Measurements from ENCODE around the gene FOXM1. TPM values are rescaled to one million over a fixed set of nuclear protein-coding genes. Genes with fewer than 3 reads are reported as not detected.
A peak's percentile ranks its signal among the peaks of the same experiment; 100 is the strongest.

FOXM1 gene, protein sequence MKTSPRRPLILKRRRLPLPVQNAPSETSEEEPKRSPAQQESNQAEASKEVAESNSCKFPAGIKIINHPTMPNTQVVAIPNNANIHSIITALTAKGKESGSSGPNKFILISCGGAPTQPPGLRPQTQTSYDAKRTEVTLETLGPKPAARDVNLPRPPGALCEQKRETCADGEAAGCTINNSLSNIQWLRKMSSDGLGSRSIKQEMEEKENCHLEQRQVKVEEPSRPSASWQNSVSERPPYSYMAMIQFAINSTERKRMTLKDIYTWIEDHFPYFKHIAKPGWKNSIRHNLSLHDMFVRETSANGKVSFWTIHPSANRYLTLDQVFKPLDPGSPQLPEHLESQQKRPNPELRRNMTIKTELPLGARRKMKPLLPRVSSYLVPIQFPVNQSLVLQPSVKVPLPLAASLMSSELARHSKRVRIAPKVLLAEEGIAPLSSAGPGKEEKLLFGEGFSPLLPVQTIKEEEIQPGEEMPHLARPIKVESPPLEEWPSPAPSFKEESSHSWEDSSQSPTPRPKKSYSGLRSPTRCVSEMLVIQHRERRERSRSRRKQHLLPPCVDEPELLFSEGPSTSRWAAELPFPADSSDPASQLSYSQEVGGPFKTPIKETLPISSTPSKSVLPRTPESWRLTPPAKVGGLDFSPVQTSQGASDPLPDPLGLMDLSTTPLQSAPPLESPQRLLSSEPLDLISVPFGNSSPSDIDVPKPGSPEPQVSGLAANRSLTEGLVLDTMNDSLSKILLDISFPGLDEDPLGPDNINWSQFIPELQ
- 32.6 and 35.3 TPM in 2 replicates for total RNA-seq (2013; cell fraction: nucleolus; rRNA removed)
- total RNA-seq (2014; rRNA removed) = 30.3 and 33.7 TPM in 2 replicates
- 28.0 and 28.9 TPM in 2 replicates for total RNA-seq (2014; rRNA removed; fragmentation: Illumina TruSeq; extraction: Trizol)
- total RNA-seq (2021) = 58.6 and 60.0 TPM in 2 replicates
- 16.5 TPM for polyA plus RNA-seq (2011; ENCODE audit: low read depth)
- 15.3 and 25.1 TPM in 2 replicates for polyA plus RNA-seq (2011; rRNA removed)
- polyA plus RNA-seq (2011; cell fraction: cytosol; rRNA removed) = 32.6 and 48.2 TPM in 2 replicates
- polyA plus RNA-seq (2011; cell fraction: nucleus; rRNA removed) = 42.6 and 56.1 TPM in 2 replicates
- polyA plus RNA-seq (2012) = 24.2 and 24.7 TPM in 2 replicates
- polyA plus RNA-seq (2014; fragmentation: Illumina TruSeq; extraction: Trizol) = 50.4 and 63.2 TPM in 2 replicates
- 10 to 100 TPM; 15.1 to 15.5 TPM for polyA plus RNA-seq (2014; fragmentation: Nextera tagmentation; extraction: Ambion mirVana)
- polyA plus RNA-seq (2014; rRNA removed) = 39.8 and 45.5 TPM in 2 replicates
- 10 to 100 TPM; 34.8 to 37.0 TPM for polyA plus RNA-seq (2016; fragmentation: Nextera tagmentation; extraction: Ambion mirVana)
- polyA minus RNA-seq (2011; rRNA and poly(A)+ RNA removed) = 30.0 and 33.3 TPM in 2 replicates
- 16.3 and 28.3 TPM in 2 replicates for polyA minus RNA-seq (2011; cell fraction: cytosol; rRNA and poly(A)+ RNA removed)
- 14.3 and 21.5 TPM in 2 replicates for polyA minus RNA-seq (2011; cell fraction: nucleus; rRNA and poly(A)+ RNA removed)
- percentile 66 among the genes with signal in this experiment for Bru-seq, nascent RNA
- BruChase-seq, experiment 1, labeled RNA remaining after a 6-hour chase = percentile 82 among the genes with signal in this experiment
- BruChase-seq, experiment 2, labeled RNA remaining after a 2-hour chase = percentile 78 among the genes with signal in this experiment
- long read RNA-seq, experiment 1, partial matches to known transcripts = 4 of 15 reads
- long read RNA-seq, experiment 1, other reads (novel, unspliced or antisense) = 9 of 15 reads
- long read RNA-seq, experiment 2, partial matches to known transcripts = 1 of 36 reads
- long read RNA-seq, experiment 2, other reads (novel, unspliced or antisense) = 35 of 36 reads

DNA sequence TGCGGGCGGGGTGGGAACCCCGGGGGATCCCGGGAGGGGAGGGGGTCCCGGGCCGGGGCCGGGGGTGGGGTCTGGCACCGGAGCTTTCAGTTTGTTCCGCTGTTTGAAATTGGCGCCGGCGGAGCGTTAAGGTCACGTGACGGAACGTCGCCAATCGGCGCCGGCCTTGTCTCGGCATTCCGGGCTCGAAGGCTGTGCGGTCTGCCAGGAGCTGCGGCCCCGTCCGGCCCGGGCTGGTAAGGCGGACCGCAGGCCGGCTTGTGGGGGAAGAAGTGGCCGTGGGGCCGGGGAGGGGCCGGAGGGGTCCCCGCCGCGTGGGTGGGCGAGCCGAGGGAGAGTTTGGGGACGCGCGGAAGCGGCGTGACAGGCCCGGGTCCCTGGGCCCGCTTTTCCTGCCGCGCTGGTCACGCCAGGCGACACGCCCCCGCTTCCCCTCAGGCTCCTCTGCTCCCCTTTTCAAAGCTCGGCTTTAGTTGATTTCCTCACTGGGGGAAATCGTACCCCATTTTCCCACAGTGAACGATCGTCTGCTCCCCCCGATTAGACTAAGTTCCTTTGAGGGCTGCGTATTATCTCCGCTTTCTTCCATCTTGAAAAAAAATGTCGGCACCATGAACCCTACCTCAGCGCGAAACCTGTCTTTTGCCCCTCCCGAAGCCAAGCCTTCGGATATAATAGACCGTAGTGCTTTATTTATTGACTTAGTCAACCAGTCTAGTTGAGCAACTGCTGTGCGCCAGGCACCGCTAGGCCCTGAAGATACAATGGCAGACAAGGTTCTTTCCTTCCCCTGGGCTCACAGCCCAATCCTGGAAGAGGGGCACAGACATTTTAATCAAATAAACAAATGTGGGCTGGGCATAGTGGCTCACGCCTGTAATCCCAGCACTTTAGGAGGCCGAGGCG lies at the start of gene FOXM1, which contains the start of gene RHNO1:
FOXM1 (minus strand) TSS at position 128 of the 906 bp plus-strand sequence. CDS start 2,696 bp downstream, outside the sequence.
RHNO1 (plus strand) TSS at position 177 of the 906 bp plus-strand sequence. CDS start 8,144 bp downstream, outside the sequence.
- ChIA-PET POLR2A (interaction anchor here (0.8 to 1.4 kb wide), 4 partner anchors 9 to 63 kb away, joined by 3 to 7 read pairs (median 4); partner anchors contain the start of gene TULP3), RAD21 (ENCODE audit: unreplicated experiment) (no interaction called here), SMC1A (ENCODE audit: uncharacterized antibody, unreplicated experiment) (interaction anchor here (0.8 to 1.7 kb wide), 2 partner anchors 9 to 81 kb away, joined by 3 to 4 read pairs; no protein-coding TSS in a partner anchor), CTCF (interaction anchor here (0.7 to 2.1 kb wide), 4 partner anchors 9 to 67 kb away, joined by 3 to 13 read pairs (median 6); no protein-coding TSS in a partner anchor)
- DNase-seq (ENCODE audit: low read depth, low spot score) = no peak
- peak; percentile 86 for ATAC-seq
- Histone ChIP-seq H3K9me3 (replicated peaks; ENCODE audit: control insufficient read depth, insufficient read depth, low read length) (no peaks in the 10 kb centered on the region), H3K36me3 (ENCODE audit: control insufficient read depth in 2 of 2, insufficient read depth in 2 of 2, low read length in 1 of 2) (peaks cover 0 to 5% of the 10 kb centered on the region in 2 experiments; a peak in 2 of 4 replicates), H3K79me2 (ENCODE audit: control insufficient read depth, insufficient read depth, low read length) (peaks cover 76% of the 10 kb centered on the region), H3K9ac (ENCODE audit: control insufficient read depth, insufficient read depth, low read length) (peak within 1 kb of the TSS; percentile 100), H3K27me3 (replicated peaks in 1 of 2; ENCODE audit: control insufficient read depth in 2 of 2, insufficient read depth in 2 of 2, low read length in 1 of 2) (no peaks in the 10 kb centered on the region), H3K4me3 (peak within 1 kb of the TSS; percentile 93), H2AFZ (ENCODE audit: control insufficient read depth, low read depth, low read length) (peak within 1 kb of the TSS; percentile 96), H3K4me1 (ENCODE audit: control insufficient read depth, insufficient read depth, low read length) (peaks cover 11% of the 10 kb centered on the region), H3K27ac (ENCODE audit: control insufficient read depth, insufficient read depth) (peak within 1 kb of the TSS; percentile 98), H3K4me2 (ENCODE audit: control insufficient read depth, insufficient read depth) (peak within 1 kb of the TSS; percentile 94), H4K20me1 (ENCODE audit: control insufficient read depth, insufficient read depth) (no peaks in the 10 kb centered on the region)
- in situ Hi-C loops (cut with MboI) = no loop called here
- TSS peak; percentile 86 for BruUV-seq (replicated peaks)
- WGBS (ENCODE audit: insufficient coverage, insufficient replicate concordance, low lambda C conversion rate, missing lambda C conversion rate) = under 1% methylated on average over 49 of the region's 70 CpGs
- no peak for FAIRE-seq
- intact Hi-C loops (cut with micrococcal nuclease; ENCODE audit: unreplicated experiment) = loop anchor here (2.0 kb wide), 1 partner anchor 64 kb away; the partner anchor contains the start of gene ITFG2
- no peak for TF ChIP-seq RBBP5 (conservative IDR thresholded peaks at IDR 0.05)
- TF ChIP-seq, protein P1, sequence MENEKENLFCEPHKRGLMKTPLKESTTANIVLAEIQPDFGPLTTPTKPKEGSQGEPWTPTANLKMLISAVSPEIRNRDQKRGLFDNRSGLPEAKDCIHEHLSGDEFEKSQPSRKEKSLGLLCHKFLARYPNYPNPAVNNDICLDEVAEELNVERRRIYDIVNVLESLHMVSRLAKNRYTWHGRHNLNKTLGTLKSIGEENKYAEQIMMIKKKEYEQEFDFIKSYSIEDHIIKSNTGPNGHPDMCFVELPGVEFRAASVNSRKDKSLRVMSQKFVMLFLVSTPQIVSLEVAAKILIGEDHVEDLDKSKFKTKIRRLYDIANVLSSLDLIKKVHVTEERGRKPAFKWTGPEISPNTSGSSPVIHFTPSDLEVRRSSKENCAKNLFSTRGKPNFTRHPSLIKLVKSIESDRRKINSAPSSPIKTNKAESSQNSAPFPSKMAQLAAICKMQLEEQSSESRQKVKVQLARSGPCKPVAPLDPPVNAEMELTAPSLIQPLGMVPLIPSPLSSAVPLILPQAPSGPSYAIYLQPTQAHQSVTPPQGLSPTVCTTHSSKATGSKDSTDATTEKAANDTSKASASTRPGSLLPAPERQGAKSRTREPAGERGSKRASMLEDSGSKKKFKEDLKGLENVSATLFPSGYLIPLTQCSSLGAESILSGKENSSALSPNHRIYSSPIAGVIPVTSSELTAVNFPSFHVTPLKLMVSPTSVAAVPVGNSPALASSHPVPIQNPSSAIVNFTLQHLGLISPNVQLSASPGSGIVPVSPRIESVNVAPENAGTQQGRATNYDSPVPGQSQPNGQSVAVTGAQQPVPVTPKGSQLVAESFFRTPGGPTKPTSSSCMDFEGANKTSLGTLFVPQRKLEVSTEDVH (IDR thresholded peaks at IDR 0.05; ENCODE audit: low read depth, partially characterized antibody) = no peak
- no peak for TF ChIP-seq NR2C2 (IDR thresholded peaks at IDR 0.05; ENCODE audit: borderline replicate concordance, control insufficient read depth, insufficient read length, low read depth)
- TF ChIP-seq GATAD2B (conservative IDR thresholded peaks at IDR 0.05; ENCODE audit: low read depth) = peak; percentile 81
- TF ChIP-seq, protein P2, sequence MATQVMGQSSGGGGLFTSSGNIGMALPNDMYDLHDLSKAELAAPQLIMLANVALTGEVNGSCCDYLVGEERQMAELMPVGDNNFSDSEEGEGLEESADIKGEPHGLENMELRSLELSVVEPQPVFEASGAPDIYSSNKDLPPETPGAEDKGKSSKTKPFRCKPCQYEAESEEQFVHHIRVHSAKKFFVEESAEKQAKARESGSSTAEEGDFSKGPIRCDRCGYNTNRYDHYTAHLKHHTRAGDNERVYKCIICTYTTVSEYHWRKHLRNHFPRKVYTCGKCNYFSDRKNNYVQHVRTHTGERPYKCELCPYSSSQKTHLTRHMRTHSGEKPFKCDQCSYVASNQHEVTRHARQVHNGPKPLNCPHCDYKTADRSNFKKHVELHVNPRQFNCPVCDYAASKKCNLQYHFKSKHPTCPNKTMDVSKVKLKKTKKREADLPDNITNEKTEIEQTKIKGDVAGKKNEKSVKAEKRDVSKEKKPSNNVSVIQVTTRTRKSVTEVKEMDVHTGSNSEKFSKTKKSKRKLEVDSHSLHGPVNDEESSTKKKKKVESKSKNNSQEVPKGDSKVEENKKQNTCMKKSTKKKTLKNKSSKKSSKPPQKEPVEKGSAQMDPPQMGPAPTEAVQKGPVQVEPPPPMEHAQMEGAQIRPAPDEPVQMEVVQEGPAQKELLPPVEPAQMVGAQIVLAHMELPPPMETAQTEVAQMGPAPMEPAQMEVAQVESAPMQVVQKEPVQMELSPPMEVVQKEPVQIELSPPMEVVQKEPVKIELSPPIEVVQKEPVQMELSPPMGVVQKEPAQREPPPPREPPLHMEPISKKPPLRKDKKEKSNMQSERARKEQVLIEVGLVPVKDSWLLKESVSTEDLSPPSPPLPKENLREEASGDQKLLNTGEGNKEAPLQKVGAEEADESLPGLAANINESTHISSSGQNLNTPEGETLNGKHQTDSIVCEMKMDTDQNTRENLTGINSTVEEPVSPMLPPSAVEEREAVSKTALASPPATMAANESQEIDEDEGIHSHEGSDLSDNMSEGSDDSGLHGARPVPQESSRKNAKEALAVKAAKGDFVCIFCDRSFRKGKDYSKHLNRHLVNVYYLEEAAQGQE (IDR thresholded peaks at IDR 0.05; ENCODE audit: low read depth, low read length) = no peak
- peak; percentile 32 to 35; a peak in 2 of 4 replicates for TF ChIP-seq IKZF2 (IDR thresholded peaks at IDR 0.05)
- peak; percentile 64; the same call in 1 of the 2 replicates for TF ChIP-seq RB1 (IDR thresholded peaks at IDR 0.05; ENCODE audit: borderline replicate concordance)
- 0 out of 2 replicates have a peak, but pooled peaks have one; percentile 9 for TF ChIP-seq NR2C1 (IDR thresholded peaks at IDR 0.05)

All from GM12878 (cell line).